Mesenchymal stem cell (in vitro differentiated cells and primary cell): ENCODE data around the gene KLHL30.

Experiments
- DNase-seq: peaks from one replicate; pipeline ENCODE4 v3.0.0-alpha.2; 2013
- H2AFZ ChIP-seq: one replicate; pipeline ENCODE4 v1.6.1; 2013; ENCODE audit warnings: low read depth, mild to moderate bottlenecking, control low read depth, inconsistent platforms, low read length, moderate library complexity
- H2AK5ac ChIP-seq: 2 replicates; pipeline ENCODE4 v1.6.1; 2013; ENCODE audit warnings: low read length, moderate library complexity, mild to moderate bottlenecking, inconsistent platforms; ENCODE audit not compliant: severe bottlenecking
- H2BK120ac ChIP-seq: one replicate; pipeline ENCODE4 v1.6.1; 2013; ENCODE audit warnings: low read depth, mild to moderate bottlenecking, inconsistent platforms, low read length, moderate library complexity
- H2BK12ac ChIP-seq, 2 experiments: one replicate each; pipeline ENCODE4 v1.6.1; 2013; ENCODE audit warnings: inconsistent platforms in 2 of 2, low read length in 2 of 2, mild to moderate bottlenecking in 2 of 2, moderate library complexity in 2 of 2, control low read depth in 1 of 2
- H2BK15ac ChIP-seq: one replicate; pipeline ENCODE4 v1.6.1; 2013; ENCODE audit warnings: mild to moderate bottlenecking, low read depth, inconsistent platforms; ENCODE audit not compliant: poor library complexity, severe bottlenecking
- H2BK5ac ChIP-seq: 2 replicates; pipeline ENCODE4 v1.6.1; 2013; ENCODE audit warnings: low read depth, mild to moderate bottlenecking, low read length, control low read depth, inconsistent platforms; ENCODE audit not compliant: poor library complexity, severe bottlenecking
- H3K14ac ChIP-seq, 2 experiments: one replicate each; pipeline ENCODE4 v1.6.1; 2013; ENCODE audit warnings: inconsistent platforms in 2 of 2, low read length in 2 of 2, control low read depth in 1 of 2, mild to moderate bottlenecking in 1 of 2, moderate library complexity in 1 of 2
- H3K18ac ChIP-seq, 2 experiments: one replicate each; pipeline ENCODE4 v1.6.1; 2013; ENCODE audit warnings: inconsistent platforms in 2 of 2, low read length in 2 of 2, control low read depth in 1 of 2, low read depth in 1 of 2, mild to moderate bottlenecking in 1 of 2
- H3K23ac ChIP-seq, 2 experiments: one replicate each; pipeline ENCODE4 v1.6.1; 2013; ENCODE audit warnings: inconsistent platforms in 2 of 2, low read length in 2 of 2, mild to moderate bottlenecking in 2 of 2, moderate library complexity in 2 of 2, control low read depth in 1 of 2
- H3K27ac ChIP-seq: 2 replicates; pipeline ENCODE4 v1.5.1; 2013; ENCODE audit warnings: mild to moderate bottlenecking, moderate library complexity, low read length, control low read depth, inconsistent platforms; ENCODE audit not compliant: poor library complexity, severe bottlenecking
- H3K27me3 ChIP-seq, 2 experiments: 2 replicates each; pipeline versions ENCODE4 v1.6.1 to v1.7.0; 2013; ENCODE audit warnings: low read length in 2 of 2, mild to moderate bottlenecking in 2 of 2, moderate library complexity in 2 of 2, control low read depth in 1 of 2, inconsistent platforms in 1 of 2; ENCODE audit not compliant: control insufficient read depth in 1 of 2, insufficient read depth in 1 of 2
- H3K36me3 ChIP-seq, 2 experiments: 2 replicates each; pipeline versions ENCODE4 v1.6.1 to v1.7.0; 2013; ENCODE audit warnings: low read length in 2 of 2, control low read depth in 1 of 2, inconsistent platforms in 1 of 2, low read depth in 1 of 2, mild to moderate bottlenecking in 1 of 2; ENCODE audit not compliant: insufficient read depth in 2 of 2, control insufficient read depth in 1 of 2
- H3K4ac ChIP-seq, 2 experiments: one replicate each; pipeline ENCODE4 v1.6.1; 2013; ENCODE audit warnings: inconsistent platforms in 2 of 2, low read length in 2 of 2, mild to moderate bottlenecking in 2 of 2, moderate library complexity in 2 of 2, control low read depth in 1 of 2, low read depth in 1 of 2
- H3K4me1 ChIP-seq: 2 replicates; pipeline ENCODE4 v1.6.1; 2013; ENCODE audit warnings: low read depth, low read length, control low read depth; ENCODE audit not compliant: control insufficient read depth, insufficient read depth
- H3K4me2 ChIP-seq: 2 replicates; pipeline ENCODE4 v1.6.1; 2013; ENCODE audit warnings: low read length, mild to moderate bottlenecking, inconsistent platforms; ENCODE audit not compliant: poor library complexity, severe bottlenecking
- H3K4me3 ChIP-seq, 2 experiments: 2 replicates each; pipeline versions ENCODE4 v1.5.1 to v1.7.0; 2013; ENCODE audit warnings: low read length in 2 of 2, mild to moderate bottlenecking in 2 of 2, control low read depth in 1 of 2, low read depth in 1 of 2; ENCODE audit not compliant: insufficient read depth in 1 of 2
- H3K79me1 ChIP-seq: replicated peaks from 2 replicates; pipeline ENCODE4 v1.6.1; 2013; ENCODE audit warnings: mild to moderate bottlenecking, control low read depth, low read length, inconsistent platforms; ENCODE audit not compliant: poor library complexity, severe bottlenecking
- H3K9ac ChIP-seq: 2 replicates; pipeline ENCODE4 v1.7.0; 2013; ENCODE audit warnings: mild to moderate bottlenecking, low read length, moderate library complexity
- H3K9me3 ChIP-seq: 2 replicates; pipeline ENCODE4 v1.7.0; 2013; ENCODE audit warnings: mild to moderate bottlenecking, low read length; ENCODE audit not compliant: control insufficient read depth
- H4K8ac ChIP-seq: one replicate; pipeline ENCODE4 v1.6.1; 2013; ENCODE audit warnings: inconsistent platforms, mild to moderate bottlenecking, low read length, moderate library complexity
- H4K91ac ChIP-seq: one replicate; pipeline ENCODE4 v1.6.1; 2013; ENCODE audit warnings: mild to moderate bottlenecking, low read length, inconsistent platforms
- whole genome bisulfite sequencing: methylation state at CpG from one replicate; pipeline ENCODE4 v1.1.7; 2013; ENCODE audit warnings: mixed read lengths; 5-methylcytosine and 5-hydroxymethylcytosine counted together

Gene KLHL30

GRCh38 chr2:238155761-238156694 is 17.6 kb downstream of the KLHL30 start:
- Histone ChIP-seq H3K4me2 (no peak overlapping the region), H3K27ac (peak overlapping the region; percentile 16), H3K23ac (no peak overlapping the region), H3K36me3 (no peaks in the 10 kb centered on the region), H3K79me1 (no peaks in the 10 kb centered on the region), H3K9ac (peak overlapping the region; percentile 47), H3K14ac (peak overlapping the region in 1 of 2 experiments; percentile 2), H2BK5ac (peak overlapping the region; percentile 19), H2BK120ac (no peak overlapping the region), H4K8ac (no peak overlapping the region), H3K18ac (peak overlapping the region in 1 of 2 experiments; percentile 46), H3K9me3 (no peaks in the 10 kb centered on the region), H3K4ac (peak overlapping the region in 1 of 2 experiments; percentile 79), H2AFZ (no peak overlapping the region), H2AK5ac (peak overlapping the region; percentile 62), H4K91ac (peak overlapping the region; percentile 35), H3K4me1 (peaks cover 47% of the 10 kb centered on the region), H2BK15ac (no peak overlapping the region), H2BK12ac (peak overlapping the region in 1 of 2 experiments; percentile 72), H3K27me3 (peaks cover 0 to 7% of the 10 kb centered on the region in 2 experiments), H3K4me3 (no peak overlapping the region)
- WGBS = 86% methylated on average over 18 of the region's 18 CpGs
- peak; percentile 27 for DNase-seq

DNA sequence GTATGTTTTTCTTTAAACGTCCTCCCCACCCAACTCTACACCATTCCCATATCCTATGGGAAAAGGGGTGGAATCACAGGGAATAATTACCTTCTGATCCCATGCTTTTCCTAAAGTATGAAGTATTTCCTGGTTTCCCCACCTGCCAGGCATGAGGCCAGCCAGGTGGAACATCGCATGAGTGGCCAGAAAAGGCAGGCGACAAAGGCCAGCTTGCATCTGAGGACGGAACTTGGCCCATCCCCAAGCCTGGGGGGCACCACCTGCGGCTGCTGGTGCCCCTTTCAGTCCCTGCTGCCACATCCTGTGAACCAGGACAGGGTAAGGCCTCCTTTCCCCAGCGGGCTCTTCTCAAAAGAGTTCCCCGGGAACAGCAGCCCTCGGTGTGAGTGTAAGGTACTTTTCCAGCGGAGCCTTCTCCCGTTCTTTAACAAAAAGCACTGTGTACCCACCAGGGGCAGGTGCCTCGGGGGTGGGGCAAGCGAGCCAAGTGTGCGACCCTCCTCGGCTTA is 19.1 kb downstream of the KLHL30 start:
- Histone ChIP-seq H2BK12ac (no peak overlapping the region), H3K18ac (no peak overlapping the region), H4K8ac (no peak overlapping the region), H2BK5ac (no peak overlapping the region), H3K4me1 (peaks cover 45% of the 10 kb centered on the region), H2AK5ac (peak overlapping the region; percentile 66), H3K14ac (no peak overlapping the region), H3K4me3 (no peak overlapping the region), H3K23ac (no peak overlapping the region), H3K4ac (no peak overlapping the region), H3K9ac (no peak overlapping the region), H3K9me3 (no peaks in the 10 kb centered on the region), H2BK120ac (no peak overlapping the region), H4K91ac (no peak overlapping the region), H2AFZ (no peak overlapping the region), H3K4me2 (no peak overlapping the region), H3K27ac (no peak overlapping the region), H3K27me3 (peaks cover 0 to 12% of the 10 kb centered on the region in 2 experiments), H2BK15ac (peak overlapping the region; percentile 75), H3K79me1 (no peaks in the 10 kb centered on the region), H3K36me3 (no peaks in the 10 kb centered on the region)
- 68% methylated on average over 13 of the region's 14 CpGs for WGBS
- no peak for DNase-seq

DNA sequence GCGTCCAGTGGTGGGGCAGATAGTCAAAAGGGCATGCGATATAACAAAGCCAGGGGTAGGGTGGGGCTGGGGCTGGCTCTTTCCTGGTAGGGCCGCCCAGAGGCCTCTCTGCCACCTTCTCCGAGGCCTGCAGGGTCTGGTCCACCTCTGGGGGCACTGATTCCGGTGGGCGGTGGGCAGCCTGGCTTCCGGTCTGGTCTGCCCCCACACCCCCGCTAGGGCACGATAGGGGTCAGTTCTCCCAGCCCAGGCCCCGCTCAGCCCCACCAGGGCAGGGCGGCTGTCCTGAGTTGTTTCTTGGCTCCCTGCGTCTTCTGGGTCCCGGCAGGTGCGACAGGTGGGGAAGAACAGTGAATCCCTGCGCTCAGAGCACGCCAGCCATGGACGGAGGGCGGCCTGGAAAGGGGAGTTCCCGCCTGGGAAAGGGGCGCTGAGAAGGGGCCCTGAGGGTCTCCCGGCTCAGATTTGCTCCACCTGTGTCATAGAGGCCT is 19.6 kb downstream of the KLHL30 start:
- WGBS = 29% methylated on average over 21 of the region's 21 CpGs
- H2BK12ac ChIP-seq = no peak overlapping the region
- H4K91ac ChIP-seq = no peak overlapping the region
- H4K8ac ChIP-seq = no peak overlapping the region
- peaks cover 0 to 15% of the 10 kb centered on the region in 2 experiments for H3K27me3 ChIP-seq
- no peak overlapping the region for H3K4ac ChIP-seq
- no peak overlapping the region for H3K9ac ChIP-seq
- no peak overlapping the region for H2AK5ac ChIP-seq
- H3K36me3 ChIP-seq = no peaks in the 10 kb centered on the region
- no peaks in the 10 kb centered on the region for H3K79me1 ChIP-seq
- H2BK15ac ChIP-seq = peak overlapping the region; percentile 75
- peaks cover 50% of the 10 kb centered on the region for H3K4me1 ChIP-seq
- no peak overlapping the region for H3K18ac ChIP-seq
- H3K4me3 ChIP-seq = no peak overlapping the region
- no peak overlapping the region for H2BK120ac ChIP-seq
- H3K23ac ChIP-seq = no peak overlapping the region
- H3K14ac ChIP-seq = no peak overlapping the region
- no peak overlapping the region for H2BK5ac ChIP-seq
- H3K9me3 ChIP-seq = no peaks in the 10 kb centered on the region
- no peak for DNase-seq
- no peak overlapping the region for H3K27ac ChIP-seq
- no peak overlapping the region for H2AFZ ChIP-seq
- H3K4me2 ChIP-seq = no peak overlapping the region

GRCh38 chr2:238158509-238159070 is 20.1 kb downstream of the KLHL30 start, which contains the start of gene ERFE:
TSS of gene ERFE (plus strand) at chr2:238158970. CDS start at chr2:238159008, 38 bp downstream.
- H3K14ac ChIP-seq = no peak within 1 kb of the TSS
- no peak within 1 kb of the TSS for H2AFZ ChIP-seq
- H3K4me3 ChIP-seq = peak within 1 kb of the TSS; percentile 45 to 72
- H3K27ac ChIP-seq = no peak within 1 kb of the TSS
- H3K4ac ChIP-seq = no peak within 1 kb of the TSS
- no peak within 1 kb of the TSS for H4K91ac ChIP-seq
- peak; percentile 51 for DNase-seq
- H3K4me2 ChIP-seq = peak within 1 kb of the TSS; percentile 69
- H2BK120ac ChIP-seq = peak within 1 kb of the TSS; percentile 50
- H4K8ac ChIP-seq = no peak within 1 kb of the TSS
- no peak within 1 kb of the TSS for H3K18ac ChIP-seq
- H2BK5ac ChIP-seq = no peak within 1 kb of the TSS
- no peaks in the 10 kb centered on the region for H3K79me1 ChIP-seq
- no peaks in the 10 kb centered on the region for H3K36me3 ChIP-seq
- no peaks in the 10 kb centered on the region for H3K9me3 ChIP-seq
- H3K23ac ChIP-seq = no peak within 1 kb of the TSS
- peak within 1 kb of the TSS in 1 of 2 experiments; percentile 6 for H2BK12ac ChIP-seq
- 3% methylated on average over 31 of the region's 61 CpGs for WGBS
- H2AK5ac ChIP-seq = no peak within 1 kb of the TSS
- peak within 1 kb of the TSS; percentile 75 for H2BK15ac ChIP-seq
- peak within 1 kb of the TSS; percentile 69 for H3K9ac ChIP-seq
- H3K27me3 ChIP-seq = peaks cover 0 to 18% of the 10 kb centered on the region in 2 experiments
- peaks cover 55% of the 10 kb centered on the region for H3K4me1 ChIP-seq
